NOMO-1 (cell line): ENCODE measurements around the gene RPLP2.
A peak's percentile ranks its signal among the peaks of the same experiment; 100 is the strongest.

Experiments used
- DNase-seq, 2 experiments: peaks; one replicate each; lab custom pipeline; 2025; ENCODE audit not compliant: unreplicated experiment in 2 of 2; lab: John Stamatoyannopoulos, UW

The RPLP2 gene

DNA sequence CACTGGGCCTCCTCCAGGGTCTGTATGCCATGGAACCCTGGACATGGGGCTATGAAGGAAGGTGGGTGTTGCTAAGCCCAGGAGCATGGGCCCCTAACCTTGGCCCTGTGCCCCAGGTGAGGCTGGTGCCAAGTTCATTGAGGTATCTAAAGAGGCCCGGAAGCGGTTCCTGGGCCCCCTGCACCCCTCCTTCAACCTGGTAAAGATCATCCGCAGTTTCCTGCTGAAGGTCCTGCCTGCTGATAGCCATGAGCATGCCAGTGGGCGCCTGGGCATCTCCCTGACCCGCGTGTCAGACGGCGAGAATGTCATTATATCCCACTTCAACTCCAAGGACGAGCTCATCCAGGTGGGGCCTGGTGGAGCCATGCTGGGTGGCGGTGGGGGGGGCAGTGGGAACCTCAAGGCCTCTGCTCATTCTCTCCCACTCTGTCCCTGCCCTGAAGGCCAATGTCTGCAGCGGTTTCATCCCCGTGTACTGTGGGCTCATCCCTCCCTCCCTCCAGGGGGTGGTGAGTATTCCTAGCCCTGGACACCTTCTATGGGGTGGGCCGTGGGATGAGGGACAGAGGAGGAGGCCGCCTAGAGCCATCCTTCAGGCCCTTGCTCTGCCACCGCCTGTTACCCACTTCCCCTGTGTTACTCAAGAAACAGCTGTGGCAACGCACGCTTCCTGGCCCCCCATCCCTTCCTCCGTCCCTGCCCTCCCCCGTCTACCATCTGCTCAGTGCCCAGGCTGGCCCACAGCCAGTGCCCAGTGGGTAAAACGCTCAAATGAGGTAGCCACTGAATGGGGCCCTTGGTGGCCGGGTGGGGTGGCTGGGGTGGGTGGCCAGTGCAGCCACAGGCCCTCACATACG lies 12.0 kb downstream of the RPLP2 start:
- DNase-seq: peak; percentile 32 to 46

DNA sequence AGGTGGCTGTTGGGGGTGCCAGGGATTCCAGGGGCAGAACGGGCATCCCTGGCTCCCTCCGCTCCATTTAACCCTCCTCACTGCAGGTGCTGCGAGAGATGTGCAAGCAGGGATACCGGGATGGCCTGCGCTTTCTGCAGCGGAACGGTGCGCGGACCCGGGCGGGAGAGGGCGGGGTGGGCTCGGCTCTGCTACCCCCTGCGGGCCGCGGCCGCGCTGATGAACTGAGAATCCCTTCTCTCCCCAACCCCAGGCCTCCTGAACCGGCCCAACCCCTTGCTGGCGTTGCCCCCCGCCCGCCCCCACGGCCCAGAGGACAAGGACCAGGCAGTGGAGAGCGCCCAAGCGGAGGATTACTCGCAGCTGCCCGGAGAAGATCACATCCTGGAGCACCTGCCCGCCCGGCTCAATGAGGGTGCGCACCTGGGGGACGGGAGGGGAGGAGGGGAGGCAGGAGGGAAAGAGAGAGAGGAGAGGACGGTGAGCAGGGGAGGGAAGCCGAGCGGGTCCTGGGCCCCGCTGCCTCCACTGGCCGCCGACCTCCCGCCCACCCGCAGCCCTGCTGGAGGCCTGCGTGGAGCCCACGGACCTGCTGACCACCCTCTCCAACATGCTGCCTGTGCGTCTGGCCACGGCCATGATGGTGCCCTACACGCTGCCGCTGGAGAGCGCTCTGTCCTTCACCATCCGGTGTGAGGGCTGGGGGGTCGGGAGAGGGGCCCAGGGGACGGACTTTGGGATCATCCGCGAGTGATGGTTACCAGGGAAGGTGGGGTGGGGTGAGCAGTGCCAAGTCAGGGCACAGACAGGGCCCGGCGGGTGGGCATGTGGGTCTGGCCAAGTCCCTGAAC lies 13.9 kb downstream of the RPLP2 start:
- no peak for DNase-seq

DNA sequence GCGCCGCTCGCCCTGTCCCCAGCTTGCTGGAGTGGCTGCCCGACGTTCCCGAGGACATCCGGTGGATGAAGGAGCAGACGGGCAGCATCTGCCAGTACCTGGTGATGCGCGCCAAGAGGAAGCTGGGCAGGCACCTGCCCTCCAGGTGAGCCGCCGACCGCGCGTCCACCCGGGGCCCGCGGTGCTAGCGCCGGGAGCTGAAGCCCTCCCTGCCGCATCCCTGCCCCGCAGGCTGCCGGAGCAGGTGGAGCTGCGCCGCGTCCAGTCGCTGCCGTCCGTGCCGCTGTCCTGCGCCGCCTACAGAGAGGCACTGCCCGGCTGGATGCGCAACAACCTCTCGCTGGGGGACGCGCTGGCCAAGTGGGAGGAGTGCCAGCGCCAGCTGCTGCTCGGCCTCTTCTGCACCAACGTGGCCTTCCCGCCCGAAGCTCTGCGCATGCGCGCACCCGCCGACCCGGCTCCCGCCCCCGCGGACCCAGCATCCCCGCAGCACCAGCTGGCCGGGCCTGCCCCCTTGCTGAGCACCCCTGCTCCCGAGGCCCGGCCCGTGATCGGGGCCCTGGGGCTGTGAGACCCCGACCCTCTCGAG lies 14.6 kb downstream of the RPLP2 start:
- DNase-seq: no peak

DNA sequence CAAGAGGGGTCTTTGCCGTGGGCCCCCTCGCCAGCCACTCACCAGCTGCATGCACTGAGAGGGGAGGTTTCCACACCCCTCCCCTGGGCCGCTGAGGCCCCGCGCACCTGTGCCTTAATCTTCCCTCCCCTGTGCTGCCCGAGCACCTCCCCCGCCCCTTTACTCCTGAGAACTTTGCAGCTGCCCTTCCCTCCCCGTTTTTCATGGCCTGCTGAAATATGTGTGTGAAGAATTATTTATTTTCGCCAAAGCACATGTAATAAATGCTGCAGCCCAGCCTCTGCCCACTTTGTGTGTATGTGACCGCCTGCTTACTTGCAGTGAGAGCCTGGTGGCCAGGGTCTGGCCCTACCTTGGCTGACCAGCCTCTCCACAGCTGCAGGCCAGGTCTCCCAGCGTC lies 15.2 kb downstream of the RPLP2 start:
- no peak for DNase-seq

DNA sequence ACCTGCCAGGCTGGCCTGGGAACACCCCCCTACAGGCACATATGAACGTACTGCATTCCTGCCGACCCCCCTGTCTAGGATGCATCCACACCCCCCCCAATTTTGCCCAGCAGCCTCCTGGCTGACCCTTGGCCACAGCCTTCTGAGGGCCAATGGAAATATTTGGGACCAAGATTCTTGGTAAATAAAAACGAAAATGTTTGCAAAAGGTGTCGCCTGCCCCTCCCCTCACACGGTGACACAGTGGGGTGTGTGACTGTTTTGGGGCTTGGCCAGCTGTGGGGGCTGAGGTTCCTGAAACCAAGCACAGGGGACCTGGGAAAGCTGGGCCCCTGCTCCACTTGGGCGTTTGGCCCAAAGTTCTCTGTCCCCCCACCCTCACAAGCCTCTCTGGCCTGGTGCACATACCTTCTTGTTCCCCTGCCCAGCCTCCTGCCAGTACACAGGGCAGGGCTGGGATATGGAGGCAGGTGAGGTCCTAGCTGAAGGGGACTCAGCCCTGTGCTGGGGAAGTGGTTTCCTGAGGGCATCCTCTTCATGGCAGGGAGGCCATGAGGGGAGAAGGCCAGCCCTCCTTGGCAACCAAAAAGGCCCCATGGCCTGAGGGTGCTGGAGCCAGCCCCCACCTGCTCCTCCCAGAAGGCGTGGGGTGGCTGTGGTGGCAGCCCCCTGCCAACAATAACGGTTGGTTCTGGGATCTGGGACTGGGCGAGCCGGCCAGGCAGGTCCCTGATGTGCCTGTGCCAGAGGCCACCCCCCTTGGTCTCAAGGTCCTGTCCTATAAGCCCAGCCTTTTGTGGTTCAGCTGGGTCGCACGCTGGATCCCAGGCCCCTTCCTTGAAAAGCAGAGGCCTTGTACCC lies 15.8 kb downstream of the RPLP2 start:
- DNase-seq: no peak

DNA sequence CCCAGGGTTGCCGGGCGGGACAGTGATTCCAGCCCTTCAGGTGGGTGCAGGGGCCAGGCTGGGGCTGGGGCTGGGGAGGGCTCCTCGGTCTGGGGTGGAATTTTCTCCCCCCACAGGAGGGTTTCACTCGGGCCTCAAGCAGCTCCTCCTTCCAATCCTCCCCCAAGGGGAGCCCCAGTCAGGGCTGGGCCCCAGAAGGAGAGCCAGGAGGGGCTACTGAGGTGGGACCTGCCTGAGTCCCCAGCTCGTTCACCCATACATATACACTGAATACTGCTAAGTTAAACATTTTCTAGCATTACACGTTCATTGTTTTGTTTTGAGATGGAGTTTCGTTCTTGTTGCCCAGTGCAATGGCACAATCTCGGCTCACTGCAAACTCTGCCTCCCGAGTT lies 16.5 kb downstream of the RPLP2 start:
- DNase-seq: no peak

DNA sequence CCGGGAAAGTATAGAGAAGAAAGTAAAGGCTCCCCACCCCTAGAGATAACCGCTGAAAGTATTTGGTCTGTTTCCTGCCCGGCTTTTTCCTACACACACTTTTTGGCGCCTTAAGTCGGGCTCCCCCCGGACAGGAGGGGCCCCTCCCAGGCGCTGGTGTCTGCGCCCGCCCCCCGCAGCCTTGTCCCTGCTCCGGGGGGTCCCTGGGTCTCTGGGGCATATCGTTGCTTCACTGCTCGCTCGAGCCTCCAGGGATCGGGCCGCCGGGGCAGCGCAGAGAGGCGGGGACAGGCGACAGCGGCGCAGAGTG lies 17.0 kb downstream of the RPLP2 start:
- no peak for DNase-seq

DNA sequence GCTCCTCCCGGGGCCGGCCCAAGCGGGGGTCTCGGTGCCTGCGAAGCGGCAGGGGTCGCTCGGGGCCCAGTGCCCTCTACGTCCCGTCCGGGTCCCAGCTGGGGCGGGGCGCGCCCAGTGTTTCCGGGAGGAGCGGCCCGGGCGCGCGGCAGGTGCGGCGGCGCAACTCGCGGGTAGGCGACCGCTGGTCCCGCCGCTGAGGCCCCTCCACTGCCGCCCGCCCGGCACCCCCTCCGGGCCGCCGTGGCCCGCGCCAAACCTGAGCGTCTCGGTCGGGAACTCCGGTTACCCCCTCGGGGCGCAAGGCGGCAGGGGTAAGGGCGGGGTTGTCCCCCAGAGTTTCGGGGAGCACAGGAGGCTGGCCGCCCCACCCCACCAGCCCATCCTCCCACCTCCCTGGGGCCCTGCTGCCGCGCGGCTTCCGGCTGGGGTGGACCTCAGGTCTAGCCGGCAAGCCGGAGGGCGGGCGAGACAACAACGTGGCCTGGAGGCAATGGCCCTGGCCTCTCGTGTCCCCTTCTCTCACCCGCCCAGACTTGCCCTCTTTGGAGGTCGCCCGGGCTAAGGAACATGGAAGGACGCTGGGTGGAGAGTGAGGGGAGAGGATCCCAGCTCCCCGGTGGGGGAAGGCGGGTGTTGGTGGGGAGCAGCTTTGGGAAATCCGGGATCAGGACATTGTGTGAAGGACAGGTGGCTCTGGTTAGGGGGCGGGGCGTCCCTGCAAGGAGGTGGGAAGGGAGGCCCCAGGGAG lies 17.6 kb downstream of the RPLP2 start:
- peak; percentile 20 to 21 for DNase-seq

DNA sequence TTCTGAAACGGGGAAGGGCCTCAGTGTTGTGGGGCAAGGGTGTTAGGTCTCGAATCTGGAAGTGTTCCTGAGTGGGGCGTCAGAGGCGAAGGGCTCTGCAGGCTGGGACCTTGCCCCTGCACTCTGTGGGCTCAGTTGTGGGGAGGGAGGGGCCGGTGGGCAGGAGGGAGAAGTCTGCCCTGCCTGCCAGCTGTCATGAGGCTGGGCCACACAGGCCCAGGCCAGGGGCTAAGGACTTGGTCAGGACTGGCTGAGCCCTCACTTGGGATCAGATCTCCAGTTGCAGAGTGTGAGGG lies 18.1 kb downstream of the RPLP2 start, which contains the start of gene CRACR2B:
TSS of gene CRACR2B (plus strand) at position 23 of the 296 bp plus-strand sequence. CDS start 689 bp downstream, outside the sequence.
- no peak for DNase-seq

DNA sequence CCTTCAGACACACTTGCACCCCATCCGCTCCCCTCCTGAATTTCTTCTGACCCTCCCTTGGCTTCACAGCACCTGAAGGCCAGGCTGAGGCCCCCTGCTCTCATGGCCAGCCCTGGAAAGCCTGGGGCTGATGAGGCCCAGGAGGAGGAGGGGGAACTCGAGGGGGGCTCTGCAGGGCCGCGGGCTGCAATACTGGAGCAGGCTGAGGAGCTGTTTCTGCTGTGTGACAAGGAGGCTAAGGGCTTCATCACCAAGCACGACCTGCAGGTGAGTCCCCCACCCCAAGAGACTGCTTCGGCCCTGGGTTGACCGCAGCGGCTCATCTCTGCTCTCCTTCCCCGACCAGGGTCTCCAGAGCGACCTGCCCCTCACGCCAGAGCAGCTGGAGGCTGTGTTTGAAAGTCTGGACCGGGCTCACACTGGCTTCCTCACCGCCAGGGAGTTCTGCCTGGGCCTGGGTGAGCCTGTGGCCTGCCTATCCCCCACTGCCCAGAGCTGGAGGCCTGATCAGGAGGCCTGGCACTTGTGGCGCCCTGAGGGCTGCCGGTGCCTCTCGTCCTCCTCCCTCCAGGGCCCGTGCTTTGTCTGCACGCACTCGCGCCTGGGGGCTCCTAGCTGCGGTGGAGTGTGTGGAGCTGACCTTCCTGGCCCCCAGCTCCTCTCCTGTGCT lies 18.9 kb downstream of the RPLP2 start:
- DNase-seq: no peak

DNA sequence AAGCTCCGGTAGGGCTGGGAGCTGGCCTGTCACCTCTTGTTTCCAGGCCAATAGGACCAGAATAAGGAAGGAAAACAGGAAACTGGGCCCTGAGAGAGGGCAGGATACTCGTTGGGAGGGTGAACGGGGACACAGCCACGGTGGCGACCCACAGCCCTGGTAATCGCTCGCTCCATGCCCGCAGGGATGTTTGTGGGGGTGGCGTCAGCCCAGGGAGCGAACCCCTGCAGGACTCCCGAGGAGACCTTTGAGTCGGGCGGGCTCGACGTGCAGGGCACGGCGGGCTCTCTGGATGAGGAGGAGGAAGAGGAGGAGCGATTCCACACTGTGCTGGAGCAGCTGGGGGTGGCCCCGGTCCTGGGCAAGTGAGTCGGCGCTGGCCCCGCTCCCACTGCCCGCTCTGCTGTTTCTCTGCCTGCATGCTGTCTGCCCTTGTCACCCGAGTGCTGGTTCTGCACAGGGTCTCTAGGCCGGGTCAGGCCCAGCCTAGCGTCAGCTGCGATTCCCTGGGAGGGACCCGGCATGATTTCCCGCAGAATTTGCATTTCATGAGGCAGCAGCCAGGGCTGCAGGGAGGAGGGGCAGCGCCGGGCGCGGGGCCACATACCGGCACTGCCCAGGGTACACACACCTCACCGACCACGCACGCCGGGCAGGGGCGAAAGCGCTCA lies 19.5 kb downstream of the RPLP2 start:
- no peak for DNase-seq

DNA sequence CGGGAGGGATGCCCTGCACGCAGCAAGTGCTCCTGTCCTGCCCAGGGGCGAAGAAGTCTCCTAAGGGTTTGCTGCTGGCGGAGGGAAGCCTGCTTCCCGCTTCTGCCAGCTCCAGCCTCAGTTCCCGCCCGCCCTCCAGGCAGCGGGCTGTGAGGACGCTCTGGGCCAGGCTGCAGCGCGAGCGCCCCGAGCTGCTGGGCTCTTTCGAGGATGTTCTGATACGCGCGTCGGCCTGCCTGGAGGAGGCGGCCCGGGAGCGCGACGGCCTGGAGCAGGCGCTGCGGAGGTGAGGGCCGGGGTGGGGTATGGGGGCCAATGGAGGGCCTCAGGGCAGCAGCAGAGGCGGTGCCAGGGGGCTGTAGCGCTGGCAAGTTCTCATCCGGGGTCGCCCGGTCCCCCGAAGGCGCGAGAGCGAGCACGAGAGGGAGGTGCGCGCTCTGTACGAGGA lies 20.1 kb downstream of the RPLP2 start:
- DNase-seq: no peak

DNA sequence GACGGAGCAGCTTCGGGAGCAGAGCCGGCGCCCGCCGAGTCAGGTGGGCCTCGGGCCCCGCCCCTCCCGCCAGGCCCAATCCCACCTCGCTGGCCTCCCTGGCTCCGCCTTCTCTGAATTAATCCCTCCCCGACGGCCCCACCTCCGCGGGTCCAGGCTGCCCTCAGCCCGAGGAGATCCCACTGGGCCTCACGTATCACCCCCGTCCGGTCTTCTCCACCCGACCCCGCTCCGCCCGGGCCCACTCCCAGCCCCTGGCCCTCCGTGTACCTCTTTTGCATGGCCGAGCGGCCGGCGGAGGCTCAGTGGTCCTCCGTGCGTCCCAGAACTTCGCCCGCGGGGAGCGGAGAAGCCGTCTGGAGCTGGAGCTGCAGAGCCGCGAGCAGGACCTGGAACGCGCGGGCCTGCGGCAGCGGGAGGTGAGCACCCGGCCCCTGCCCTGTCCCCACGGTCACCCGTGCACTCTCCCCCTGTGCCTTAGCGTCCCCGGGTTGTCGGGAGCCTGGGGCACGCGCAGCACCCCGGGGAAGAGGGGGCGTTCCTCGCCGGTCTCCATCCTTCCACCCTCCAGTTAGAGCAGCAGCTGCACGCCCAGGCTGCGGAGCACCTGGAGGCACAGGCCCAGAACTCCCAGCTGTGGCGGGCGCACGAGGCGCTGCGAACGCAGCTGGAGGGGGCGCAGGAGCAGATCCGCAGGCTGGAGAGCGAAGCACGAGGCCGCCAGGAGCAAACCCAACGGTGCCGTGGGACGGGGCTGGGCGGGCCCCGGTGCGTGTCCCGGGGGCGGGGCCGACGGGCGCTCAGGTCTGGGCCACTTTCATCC lies 20.7 kb downstream of the RPLP2 start:
- peak; percentile 64 to 72 for DNase-seq

DNA sequence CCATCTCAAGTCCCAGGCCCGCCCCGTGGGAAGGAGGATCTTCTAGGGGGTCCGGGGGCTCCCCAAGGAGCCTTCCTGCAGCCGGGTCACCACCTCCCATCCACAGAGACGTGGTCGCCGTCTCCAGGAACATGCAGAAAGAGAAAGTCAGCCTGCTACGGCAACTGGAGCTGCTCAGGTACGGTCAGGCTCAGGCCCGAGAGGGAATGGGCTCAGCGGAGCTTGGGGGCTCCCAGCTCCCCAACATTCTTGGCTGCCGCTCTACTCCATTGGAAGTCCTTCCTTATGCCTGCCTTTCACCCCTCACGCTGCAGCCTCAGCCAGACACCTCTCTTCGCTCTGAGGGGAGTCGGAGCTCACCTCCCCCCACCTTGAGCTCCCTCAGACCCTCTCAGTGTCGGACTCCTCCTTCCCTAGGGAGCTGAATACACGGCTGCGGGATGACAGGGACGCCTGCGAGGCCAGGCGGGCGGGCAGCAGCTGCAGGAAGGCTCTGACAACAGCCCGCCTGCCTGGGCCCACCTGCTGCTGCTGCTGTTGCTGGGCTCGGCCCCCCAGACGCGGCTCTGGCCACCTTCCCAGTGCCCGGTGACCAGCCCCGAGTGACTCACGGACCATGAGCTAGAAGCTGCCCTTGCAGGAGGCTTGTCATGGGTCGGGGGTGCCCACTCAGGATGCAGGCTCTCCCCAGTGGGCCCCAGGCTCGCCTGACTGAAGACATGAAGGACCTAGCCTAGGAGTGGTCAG lies 21.5 kb downstream of the RPLP2 start:
- no peak for DNase-seq

DNA sequence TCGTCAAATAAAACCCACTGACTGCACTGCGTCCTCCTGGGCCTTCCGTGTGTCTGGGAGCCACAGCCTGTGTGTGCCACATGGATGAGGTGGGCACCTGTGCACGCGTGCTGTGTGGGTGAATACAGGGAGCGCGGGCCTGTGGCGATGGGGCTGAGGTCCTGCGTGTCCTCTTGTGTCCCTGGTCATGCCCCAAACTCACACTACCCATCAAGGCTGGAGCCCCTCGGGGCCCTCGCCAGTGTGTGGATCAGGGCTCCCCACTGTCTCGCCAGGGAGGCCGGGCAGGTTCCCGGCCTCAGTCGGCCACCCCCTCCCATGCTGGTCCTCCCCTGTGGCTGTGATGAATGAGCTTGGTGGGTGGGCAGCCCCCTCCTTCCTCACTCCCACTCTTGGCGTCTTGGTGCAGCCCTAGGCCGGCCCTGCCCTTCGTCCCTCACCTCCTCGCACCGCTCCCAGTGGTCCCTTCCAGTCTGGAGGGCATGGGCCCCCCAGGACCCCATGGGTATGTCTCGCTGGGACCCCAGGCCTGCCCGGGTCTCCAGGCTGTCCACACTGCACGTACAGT lies 22.3 kb downstream of the RPLP2 start:
- DNase-seq: no peak

DNA sequence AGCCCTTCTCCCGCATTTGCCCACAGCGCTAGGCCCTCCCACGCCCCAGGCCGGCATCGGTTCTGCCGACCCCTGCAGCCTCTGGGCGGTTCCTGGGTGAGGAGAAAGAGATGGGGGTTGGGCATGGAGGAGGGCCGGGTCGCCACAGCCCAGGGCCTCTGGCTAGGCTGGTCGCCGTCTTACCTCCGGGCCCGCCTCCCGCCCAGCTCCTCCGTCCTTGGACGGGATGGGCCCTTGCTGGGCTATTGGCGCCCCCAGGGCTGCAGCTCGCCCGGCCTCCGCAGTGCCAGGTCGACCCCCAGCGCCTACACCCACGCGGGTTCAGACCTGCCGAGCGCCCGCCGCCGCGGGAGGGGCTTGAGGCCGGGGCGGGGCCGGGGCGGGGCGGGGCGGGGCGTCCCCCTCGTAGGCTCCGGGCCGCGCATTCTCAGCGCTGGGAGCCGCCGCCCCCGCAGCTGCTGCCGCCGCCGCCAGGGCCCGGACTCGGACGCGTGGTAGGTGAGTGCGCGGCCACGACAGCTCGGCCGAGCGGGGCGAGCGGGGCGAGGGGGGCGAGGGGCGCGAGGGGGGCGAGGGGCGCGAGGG lies 22.9 kb downstream of the RPLP2 start, which contains the start of gene CD151:
TSS of gene CD151 (plus strand) at position 424 of the 585 bp plus-strand sequence. CDS start 3,118 bp downstream, outside the sequence.
- peak; percentile 15 to 47 for DNase-seq
